Choroid plexus epithelial cell (primary cell): Measurements from ENCODE around the gene BRD4.
A peak's percentile ranks its signal among the peaks of the same experiment; 100 is the strongest.

Source experiments
- DNase-seq: peaks from one replicate; pipeline ENCODE4 v3.0.0-alpha.2; 2010; ENCODE audit warnings: low read depth
- H3K4me3 ChIP-seq: 2 replicates; pipeline ENCODE4 v1.5.1; 2011; ENCODE audit warnings: low read depth, mild to moderate bottlenecking, control low read depth, low read length, moderate library complexity
- TF ChIP-seq, protein P1 (sequence below): conservative IDR thresholded peaks from 2 replicates; pipeline ENCODE4 v1.5.1; 2011; ENCODE audit warnings: low read depth, mild to moderate bottlenecking, control low read depth, inconsistent platforms, low read length, moderate library complexity

The BRD4 gene

DNA sequence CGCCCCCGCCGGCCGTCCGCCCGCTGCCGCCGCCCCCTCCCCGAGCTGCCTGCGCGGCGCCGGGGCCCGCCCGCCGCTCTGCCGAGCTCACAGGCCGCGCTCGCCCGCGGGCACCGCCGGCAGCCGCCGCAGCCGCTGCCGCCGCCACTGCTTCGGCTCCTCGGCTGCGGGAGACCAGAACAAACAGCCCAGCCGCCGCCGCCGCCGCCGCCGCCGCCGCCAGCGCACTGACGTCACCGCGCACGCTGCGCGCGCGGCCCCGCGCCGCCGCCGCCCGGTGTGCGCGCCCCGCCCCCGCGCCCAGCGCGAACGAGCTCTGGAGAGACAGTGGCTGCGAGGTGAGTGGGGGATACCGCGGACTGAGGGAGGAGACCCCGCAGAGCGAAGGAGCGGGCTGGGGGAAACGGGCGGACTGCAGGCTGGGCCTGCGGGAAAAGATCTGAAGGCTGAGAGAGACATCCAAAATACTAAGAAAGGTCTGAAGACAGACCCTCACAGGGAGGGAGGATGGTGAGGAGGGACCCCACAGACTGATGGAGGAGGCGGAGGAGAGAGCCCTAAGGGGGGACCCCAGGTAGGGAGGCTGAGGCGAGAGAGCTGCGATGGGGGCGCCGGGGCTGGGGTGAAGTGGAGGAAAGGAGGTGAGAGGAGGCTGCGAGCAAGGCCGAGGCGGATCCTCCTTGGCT is at the start of gene BRD4:
BRD4 (minus strand) TSS at position 229 of the 686 bp plus-strand sequence. CDS start 59,440 bp downstream, outside the sequence.
- peak; percentile 47 for DNase-seq
- TF ChIP-seq, protein P1, sequence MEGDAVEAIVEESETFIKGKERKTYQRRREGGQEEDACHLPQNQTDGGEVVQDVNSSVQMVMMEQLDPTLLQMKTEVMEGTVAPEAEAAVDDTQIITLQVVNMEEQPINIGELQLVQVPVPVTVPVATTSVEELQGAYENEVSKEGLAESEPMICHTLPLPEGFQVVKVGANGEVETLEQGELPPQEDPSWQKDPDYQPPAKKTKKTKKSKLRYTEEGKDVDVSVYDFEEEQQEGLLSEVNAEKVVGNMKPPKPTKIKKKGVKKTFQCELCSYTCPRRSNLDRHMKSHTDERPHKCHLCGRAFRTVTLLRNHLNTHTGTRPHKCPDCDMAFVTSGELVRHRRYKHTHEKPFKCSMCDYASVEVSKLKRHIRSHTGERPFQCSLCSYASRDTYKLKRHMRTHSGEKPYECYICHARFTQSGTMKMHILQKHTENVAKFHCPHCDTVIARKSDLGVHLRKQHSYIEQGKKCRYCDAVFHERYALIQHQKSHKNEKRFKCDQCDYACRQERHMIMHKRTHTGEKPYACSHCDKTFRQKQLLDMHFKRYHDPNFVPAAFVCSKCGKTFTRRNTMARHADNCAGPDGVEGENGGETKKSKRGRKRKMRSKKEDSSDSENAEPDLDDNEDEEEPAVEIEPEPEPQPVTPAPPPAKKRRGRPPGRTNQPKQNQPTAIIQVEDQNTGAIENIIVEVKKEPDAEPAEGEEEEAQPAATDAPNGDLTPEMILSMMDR = no peak
- H3K4me3 ChIP-seq = peak within 1 kb of the TSS; percentile 97

DNA sequence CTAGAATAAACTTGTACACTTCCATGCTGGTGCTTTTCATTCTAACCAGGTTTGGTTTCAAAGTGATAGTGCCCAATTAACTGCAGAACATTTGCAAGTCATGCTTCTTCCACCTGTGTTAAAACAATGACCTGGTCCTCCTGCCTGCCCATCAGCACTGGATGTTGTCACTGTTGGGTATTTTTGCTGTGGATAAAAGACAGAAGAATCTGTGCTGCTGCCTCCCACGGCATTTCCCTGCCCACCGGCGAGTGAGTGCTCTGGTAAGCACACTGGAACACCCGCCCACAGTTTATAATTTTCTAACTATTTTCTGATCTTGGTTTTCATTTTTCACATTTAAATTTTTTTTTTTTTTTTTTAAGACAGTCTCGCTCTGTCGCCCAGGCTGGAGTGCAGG is 49.5 kb upstream of the BRD4 start:
- no peak for DNase-seq
- no peak overlapping the region for H3K4me3 ChIP-seq
- TF ChIP-seq, protein P1 = no peak

DNA sequence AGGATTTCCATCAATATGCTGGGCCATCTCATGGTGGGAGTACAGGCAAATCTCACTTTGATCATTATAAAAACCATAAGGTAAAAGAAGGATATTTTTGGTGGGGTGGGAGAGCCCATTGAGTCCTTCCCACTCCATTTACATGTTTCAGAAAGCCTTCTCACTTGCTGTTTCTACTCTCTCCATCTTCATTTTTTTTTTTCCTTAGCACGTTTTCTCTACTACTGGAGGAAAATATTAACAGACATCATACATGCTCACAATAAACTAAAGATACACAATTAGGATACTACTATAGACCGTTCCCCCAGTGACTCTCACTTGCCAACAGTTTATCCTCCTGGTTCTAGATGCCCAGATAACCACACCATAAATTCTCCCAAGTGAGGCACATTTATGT is 49.1 kb upstream of the BRD4 start:
- no peak overlapping the region for H3K4me3 ChIP-seq
- DNase-seq = no peak
- TF ChIP-seq, protein P1 = no peak

DNA sequence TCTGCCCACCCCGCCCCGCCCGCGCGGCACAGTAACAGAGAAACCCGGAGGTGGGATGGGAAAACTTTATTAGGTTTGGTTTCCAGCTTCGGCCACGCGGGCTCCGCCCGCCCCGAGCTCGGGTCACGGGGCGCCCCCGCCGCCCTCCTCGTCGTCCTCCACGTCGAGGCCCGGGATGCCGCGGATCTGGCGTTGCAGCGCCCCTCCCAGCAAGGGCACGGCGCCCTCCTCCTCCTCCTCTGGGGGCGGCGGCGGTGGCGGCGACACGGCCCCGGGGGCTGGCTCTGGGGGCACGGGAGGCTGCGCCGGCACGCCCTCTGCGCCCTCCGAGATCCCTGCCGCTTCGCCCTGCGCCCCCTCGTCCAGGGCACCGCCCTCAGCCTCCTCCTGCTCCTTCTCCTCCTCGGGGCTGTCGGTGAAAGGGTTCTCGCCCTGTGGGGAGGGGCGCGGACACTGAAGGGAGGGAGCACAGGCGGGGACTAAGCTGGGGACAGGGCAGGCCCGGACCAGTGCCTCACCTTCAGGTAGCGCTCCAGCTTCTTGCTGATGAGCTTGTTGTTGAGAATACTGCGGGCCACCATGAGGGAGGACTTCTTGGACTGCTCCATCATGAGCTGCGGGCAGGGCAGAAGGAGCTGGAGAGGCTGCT is 47.8 kb upstream of the BRD4 start:
- TF ChIP-seq, protein P1 = no peak
- peak overlapping the region; percentile 70 for H3K4me3 ChIP-seq
- peak; percentile 42 for DNase-seq

DNA sequence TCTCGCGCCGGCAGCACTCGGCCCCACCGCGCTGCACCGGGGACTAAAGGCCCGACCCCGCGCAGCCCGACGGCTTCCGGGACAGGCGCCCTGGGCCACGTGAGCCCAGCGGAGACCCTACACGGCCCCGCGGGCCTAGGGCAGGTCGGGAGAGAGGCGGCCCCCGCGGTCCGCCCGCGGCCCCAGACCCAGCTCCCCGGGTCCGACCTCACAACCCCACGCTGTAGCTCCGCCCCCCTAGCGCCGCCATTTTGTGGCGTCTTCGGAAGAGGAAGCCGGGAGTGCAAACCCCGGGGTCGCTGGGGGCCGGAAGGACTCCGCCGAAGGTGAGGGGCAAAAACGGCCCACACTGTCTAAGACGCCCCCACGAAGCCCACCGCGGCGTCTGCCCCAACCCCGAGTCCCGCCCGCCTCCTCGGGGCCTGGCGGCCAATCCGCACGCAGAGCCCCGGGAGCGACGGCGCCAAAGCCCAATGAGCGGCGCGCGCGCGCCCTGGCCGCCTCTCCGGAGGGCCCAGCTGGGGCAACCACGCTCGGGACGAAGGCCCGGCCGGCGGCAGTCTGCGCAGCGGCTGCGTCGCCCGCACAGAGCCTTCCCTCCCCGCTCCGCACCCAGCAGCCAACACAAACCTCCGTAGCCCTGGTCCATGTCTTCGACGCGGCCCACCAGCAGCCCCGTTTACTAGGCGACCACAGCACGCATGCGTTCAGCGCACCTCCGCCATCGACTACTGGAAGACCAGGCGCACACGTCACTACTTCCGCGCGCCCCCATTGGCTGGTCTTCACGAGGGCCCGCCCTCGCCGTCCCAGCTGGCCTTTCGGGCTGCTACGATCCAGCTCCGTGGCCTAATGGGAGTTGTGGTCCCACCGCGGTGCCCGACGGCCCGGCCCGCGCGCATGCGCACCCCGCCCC is 47.0 kb upstream of the BRD4 start, which contains the start of gene AKAP8:
AKAP8 (minus strand) TSS at position 705 of the 916 bp plus-strand sequence; CDS start at position 649, 56 bp downstream.
- TF ChIP-seq, protein P1 = no peak
- peak within 1 kb of the TSS; percentile 98 for H3K4me3 ChIP-seq
- peak; percentile 99 for DNase-seq

DNA sequence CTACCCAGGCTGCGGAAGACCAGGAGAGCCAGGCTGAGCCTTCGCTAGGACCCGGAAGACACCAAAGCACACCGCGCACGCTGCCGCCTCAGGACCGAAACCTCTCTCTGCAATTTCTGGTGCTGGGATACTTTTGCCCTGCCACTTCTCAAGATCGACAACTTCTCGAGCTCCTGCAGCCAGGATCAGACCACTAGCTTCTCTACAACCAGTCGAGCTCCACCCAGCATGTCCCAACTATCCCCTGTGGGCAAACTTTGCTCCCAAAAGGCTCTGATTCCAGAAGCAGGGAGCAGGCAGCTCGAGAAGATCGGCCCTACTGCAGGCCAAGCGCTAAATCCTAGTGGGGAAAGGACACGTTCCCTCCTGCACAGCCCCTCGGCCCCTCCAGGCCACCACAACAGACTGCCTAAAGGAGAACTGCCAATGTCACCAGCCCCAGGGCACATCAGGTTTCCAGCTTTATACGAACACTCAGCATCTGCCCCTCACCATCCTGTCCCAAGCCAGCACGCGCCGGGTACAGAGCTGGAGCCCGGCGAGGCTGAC is 46.3 kb upstream of the BRD4 start:
- H3K4me3 ChIP-seq = peak overlapping the region; percentile 98
- TF ChIP-seq, protein P1 = no peak
- peak; percentile 69 for DNase-seq
